Measurements from ENCODE around the gene GALNT14.

The GALNT14 gene

DNA sequence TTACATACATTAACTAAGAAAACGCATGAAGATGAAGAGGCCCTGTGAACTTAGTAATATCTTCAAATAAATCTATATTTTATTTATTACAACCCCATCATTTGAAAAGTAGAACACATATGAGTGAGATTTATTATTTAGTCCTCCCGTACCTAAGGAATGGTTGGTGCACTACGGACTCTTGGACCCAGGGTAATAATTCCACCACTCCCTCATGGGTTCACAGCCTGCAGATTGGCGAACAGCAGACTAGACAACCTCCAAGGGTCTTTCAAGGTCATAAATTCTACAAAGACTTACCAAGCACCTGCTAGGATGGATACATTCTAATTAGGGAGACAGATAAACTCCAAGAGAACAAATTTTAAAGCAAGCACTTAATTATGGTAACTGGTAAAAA is 51.6 kb downstream of the GALNT14 start:
- DNase-seq (ENCODE audit: low spot score), result no peak

DNA sequence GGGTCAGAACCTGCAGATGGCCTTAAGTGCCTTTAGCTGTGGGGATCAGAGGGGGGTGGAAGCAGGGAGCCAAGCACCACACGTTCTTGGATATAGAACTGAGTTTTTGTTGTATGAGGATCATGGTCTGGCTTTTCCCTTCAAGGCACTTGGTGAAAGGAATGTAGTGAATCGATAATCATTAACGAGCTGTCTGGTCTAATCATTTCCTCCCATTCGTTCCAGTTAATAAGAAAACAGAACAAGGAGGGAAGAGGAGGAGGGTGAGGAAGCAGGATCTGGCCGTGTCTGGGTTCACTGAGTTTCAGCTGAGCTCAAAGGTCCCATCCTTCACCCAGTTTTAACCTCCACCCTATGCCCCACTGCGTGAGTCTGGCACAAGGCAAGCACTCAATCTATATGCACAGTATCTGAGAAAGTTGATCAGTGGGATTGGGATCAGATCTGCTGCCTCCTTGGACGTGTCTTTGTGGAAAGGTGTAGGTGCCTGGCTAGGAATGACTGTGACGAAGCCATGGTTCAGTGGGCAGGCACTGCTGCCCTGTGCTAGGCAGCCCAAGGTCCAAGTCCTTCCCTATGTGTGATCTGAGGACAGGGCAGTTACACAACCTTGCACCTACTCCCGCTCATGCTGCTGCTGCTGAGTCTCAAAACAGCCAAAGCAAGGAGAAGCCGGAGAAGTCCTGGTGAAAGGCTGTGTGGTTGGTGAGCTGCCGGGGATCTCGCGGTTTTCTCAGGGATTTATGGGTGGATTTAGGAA is 54.8 kb downstream of the GALNT14 start:
- no peak for DNase-seq (ENCODE audit: low spot score)

DNA sequence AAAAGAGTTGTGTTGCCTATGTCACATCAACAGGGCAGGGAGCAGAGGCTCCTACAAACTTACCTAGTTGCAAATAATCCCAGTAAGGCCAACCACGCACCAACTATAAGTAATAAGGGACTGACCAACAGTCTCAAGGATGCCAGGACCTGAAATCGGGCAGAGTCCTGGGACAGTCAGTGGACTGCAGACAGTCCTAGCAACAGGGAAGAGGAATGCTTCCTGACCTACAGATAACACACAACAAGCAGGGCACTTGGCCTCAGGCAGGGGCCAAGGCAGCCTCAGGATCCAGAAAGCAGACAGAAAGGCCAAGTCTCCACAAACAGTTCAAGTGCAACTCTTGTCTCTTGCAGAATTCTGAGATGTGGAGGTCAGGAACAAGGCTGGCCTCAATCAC is 56.2 kb downstream of the GALNT14 start:
- DNase-seq (ENCODE audit: low spot score), result no peak

DNA sequence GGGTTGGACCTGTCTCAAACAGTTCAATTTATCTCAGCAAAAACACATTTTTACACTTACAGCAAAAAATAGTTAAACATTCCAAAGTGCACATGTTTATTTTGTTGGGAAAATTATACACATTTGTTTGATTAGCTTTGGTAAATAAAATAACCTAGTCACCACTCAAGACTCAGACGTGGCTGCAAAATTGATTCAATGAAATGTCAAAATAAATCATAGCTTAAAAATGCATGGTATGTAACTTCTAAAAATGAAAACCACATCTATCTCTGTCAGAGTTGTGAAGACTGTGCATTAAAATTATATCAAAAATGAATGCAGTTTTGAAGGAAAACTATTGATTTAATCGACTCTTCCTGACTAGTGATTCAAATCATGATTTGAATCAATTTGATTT is 56.7 kb downstream of the GALNT14 start:
- no peak for DNase-seq (ENCODE audit: low spot score)

DNA sequence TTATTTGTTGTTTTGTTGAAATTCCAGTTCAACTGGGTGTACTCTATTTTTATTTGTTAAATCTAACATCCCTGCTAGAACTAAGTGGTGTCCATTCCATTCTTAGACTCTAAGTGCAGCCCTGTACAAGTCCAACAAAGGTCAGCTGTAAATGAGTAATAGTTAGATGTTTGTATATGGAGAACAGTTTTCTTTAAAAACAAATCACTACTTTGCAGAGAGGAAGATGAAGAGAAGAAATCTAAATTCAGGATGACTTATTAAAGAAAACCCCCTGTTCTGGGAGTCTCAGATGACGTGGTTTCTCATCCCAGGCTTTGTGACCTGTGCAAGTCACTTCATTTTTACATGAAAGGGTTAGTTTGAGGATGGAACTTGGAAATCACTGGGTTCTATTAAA is 57.9 kb downstream of the GALNT14 start:
- DNase-seq (ENCODE audit: low spot score), result no peak

DNA sequence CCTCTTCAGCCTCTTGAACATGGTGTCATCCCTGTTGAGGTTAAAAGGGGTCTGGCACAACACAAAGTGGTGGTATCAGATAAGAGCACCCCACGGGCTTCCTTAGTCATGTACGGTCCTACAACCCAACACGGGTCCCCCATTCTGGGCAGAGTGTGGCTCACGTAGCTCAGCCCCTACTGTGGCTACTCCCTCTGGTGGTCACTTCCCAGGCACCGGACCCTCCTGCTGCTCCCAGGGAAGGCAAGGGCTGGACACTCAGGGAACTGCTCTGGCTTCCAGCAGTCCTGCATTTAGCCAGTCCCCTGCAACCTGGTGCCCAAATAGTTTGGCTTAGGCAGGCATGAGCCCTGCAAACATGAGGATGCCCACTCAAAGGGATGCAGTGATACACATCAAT is 58.6 kb downstream of the GALNT14 start:
- DNase-seq (ENCODE audit: low spot score), result peak; percentile 2

DNA sequence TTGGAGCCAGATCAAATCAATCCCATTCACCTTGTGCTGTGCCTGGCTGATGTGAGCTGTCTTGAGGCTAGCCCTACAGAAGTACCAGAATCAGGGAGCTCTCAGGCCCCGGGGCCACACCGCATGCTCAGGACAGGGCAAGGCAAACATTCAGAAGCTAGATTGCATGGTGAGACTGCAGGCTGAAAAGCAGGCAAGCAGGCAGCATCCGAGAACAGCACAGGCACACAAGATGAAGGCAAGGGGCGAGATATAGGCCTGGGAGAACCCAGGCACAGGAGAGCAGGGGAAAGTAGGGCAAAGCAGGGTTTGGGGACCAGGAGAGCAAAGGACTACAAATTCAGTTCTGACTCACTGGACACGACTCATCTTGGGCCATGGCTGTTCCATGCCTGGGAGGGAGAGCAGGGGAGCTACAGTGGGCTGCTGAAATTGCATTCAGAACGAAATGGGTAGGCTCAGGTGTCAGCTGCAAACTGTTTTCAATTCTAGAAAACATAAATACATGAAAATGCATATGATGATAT is 59.6 kb downstream of the GALNT14 start:
- no peak for DNase-seq (ENCODE audit: low spot score)

DNA sequence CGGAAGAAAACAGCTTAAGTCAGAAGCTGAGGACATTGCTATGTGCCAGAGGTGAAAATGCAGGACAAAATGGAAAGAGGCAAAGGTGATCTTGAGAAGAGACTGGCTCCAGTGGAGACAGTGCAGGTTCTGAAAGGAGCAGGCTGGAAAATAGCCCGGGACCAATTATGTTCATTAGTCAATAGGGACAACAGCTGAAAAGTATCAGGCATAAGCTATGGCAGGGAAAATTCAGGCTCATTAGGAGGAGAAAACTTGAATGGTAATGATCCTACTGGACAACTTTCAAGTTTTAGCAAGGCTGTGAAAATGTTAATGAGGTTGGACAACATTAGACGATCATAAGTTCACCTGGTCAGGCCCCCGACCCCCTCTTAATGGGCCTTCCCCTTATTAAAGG is 60.2 kb downstream of the GALNT14 start:
- DNase-seq (ENCODE audit: low spot score), result no peak

DNA sequence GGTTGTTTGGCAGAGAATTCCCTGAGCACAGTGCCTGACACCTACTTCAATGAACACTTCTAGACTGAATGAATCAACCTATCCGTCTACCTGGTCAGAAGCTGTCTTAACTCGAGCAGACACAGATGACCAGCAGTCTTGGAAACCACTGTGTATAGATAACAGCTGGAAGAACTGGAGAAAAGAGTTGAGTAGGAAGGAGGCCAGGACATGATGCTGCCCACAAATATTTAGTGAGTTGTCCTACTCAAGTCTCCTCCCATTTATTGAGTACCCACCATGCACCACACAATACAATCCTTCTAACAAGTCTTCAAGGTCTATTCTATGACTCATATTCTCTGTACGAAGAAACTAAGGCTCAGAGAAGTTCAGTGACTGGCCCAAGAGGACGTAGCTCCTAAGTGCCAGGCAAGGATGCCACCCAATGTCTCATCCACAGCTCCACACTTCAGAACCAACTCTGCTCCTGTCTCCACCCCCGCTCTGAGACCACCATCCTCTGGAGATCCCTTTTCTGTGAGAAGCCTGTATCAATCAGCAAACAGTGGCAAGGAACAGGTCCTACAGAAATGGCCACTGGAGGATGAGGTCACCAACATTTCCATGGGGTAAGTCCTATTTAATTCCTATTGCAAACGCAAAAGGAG is 62.2 kb downstream of the GALNT14 start:
- DNase-seq (ENCODE audit: low spot score), result no peak

DNA sequence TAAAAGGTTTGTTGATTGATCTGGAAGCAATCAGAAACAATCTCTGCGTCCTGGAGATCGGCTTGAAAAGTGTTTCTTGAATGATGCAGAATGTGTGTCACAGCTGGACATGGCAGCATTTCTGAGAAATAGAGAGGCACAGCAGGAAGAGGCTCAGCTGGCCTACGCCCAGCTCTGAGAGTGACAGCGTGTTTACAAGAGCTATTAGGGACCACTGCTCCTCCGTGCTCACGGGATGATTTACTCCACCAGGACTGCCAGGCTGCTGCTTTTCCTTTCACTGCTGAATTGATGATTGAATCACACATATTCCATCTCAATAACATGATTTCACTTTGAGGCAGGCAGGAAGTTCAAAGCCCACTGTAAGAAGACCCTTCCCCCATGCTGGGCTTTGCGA is 62.8 kb downstream of the GALNT14 start:
- no peak for DNase-seq (ENCODE audit: low spot score)

DNA sequence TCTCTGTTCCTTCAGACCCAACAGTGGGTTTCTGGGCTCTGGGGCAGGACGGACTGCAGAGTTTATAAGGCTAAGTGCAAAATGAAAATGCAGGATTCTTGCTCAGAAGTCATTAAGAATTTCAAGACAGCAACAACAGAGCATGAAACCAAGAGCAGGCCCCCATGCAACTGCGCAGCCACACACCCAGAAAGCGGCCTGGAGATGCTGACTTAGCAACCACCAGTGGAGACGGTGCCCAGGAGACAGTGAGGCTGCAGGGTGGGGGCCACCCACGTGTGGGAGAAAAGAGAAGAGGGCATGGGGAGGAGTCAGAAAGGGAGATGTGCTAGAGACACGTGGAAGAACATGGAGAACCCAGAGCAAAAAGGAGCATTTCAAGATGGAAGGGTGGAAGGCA is 66.5 kb downstream of the GALNT14 start:
- no peak for DNase-seq (ENCODE audit: low spot score)

DNA sequence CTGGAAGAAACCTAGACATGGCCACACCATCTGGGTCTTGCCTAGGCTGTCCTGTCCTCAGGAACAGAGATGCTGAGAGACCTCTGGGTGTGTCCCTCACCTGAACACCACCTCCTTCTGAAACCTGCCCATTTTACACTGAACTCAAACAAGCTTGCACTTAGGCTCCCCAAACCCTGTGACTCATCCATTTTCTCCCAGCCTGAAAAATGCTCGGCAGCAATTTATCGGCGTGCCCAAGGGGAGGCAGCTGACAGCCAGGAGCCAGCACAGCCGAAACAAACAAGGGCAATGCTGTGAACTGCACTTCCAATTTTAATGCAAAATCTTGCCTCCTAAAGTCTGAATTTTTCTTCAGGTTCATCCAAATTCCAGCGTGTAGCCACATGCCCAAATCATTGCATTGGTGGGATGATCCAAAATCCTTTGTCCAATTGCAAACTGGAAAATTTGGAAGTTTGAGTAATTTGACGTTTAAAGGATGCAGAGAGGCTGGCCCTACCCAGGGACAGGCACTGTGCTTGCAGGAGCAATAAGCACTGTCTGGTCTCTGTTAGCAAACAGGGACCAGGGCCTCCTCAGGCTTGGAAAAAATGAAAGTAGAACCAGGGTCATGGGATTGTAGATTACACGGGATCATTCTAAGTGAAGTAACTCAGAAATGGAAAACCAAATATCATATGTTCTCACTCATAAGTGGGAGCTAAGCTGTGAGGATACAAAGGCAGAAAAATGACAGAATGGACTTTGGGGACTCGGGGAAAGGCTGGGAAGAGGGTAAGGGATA is 67.7 kb downstream of the GALNT14 start:
- DNase-seq (ENCODE audit: low spot score), result no peak

DNA sequence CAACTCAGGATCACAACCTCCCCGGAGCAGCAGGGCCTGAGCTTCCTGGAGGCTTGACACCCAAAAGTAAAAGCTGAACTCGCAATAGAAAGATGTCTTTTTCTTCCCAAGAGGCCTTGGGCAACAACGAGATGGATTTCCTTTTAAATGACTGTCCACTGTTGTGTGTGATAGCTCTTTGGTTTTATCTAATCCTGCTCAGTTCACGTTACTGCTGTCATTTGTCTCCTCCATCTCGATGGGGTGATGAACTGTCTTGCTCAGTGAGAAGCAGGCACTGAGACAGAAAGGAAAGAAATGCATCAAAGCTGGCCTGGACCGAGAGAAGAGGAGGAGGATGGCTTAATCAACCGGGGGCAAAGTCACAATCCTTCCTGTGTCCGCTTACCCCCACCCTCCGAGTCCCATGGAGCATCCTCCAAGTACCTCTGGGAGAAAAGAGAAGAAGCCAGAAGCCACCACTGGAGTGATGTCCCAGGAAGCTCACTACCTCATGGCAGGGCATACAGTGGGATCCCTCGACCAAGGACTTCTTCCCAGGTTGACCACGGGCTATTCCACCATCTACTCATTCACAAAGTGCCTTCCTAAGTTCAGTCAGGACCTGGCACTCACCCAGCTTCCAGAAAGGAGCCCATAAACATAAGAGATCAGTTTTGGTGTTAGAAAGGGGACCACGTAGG is 68.5 kb downstream of the GALNT14 start:
- no peak for DNase-seq (ENCODE audit: low spot score)

DNA sequence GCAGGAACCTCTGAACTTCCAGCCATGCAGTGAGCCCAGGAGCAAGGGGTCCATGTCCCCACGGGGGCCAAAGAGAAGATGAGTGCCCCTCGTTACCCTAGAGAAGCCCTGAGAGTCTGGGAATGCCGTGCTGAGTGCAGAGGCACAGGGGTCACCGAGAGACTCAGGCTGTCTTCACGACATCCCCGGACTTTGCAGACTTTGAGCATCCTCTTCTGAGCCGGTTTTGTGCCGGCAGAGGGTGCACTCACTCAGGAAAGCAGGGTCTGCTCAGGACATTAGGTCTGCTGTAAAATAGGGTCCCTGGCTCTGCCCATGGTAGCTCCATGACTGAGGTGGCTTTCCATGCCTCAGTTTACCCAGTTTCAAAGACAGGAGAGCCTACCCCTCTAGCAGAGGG is 71.0 kb downstream of the GALNT14 start:
- DNase-seq (ENCODE audit: low spot score), result no peak

DNA sequence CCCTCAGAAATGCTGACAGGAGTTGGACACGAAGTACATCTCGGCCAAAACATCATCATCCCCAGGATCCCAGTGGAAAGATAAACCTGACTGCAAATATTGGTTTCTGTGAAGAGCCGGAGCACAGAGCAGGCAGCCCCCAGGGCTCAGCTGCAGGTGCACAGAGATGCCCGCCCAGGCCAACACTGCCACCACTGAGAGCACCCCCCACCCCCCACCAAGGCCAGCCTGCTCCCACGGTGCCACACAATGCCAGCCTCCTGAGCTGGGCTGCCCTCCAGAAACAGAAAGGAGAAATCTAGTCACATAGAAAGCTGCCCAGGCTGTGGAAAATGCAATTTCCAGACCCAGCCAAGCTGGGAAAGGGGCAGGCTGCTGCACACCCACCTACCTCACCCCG is 71.7 kb downstream of the GALNT14 start:
- DNase-seq (ENCODE audit: low spot score), result no peak

DNA sequence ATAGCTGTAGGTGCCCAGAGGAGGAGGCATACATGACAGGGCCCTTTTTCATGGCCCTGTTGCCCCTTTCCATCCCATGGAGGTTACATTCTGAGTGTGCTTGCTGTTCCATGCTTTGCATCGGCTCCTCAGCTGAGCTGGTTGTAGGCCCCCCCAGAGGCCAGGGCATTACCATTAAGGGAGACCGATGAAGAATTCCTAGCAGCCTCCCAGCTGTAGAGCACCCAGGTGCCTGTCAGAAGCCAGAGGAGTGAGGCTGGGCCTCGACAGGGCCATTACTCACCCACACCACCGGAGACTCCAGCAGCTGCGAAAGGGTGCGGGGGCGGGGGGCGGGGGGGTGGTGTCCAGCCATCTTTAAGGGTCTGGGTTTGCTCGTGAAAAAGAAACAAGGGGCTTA is 72.2 kb downstream of the GALNT14 start:
- no peak for DNase-seq (ENCODE audit: low spot score)

DNA sequence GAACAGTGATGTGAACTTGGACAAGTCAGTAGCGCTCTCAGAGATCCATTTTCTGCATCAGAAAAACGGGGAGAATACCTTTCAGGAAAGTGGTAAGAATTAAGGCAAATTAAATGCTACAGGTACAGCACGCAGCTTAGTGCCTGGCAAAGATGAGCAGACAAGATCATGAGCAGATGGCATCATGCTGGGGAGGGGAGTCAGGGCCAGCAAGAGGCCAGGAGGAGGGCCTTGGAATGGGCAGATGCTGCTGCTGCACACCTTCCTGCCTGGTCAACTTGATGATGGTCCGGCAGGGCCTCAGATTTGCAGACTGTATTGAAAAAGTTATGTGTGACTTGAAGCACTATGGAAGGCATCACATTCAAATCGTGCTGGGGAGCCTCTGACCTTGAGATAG is 72.9 kb downstream of the GALNT14 start:
- peak; percentile 60 for DNase-seq (ENCODE audit: low spot score)

DNA sequence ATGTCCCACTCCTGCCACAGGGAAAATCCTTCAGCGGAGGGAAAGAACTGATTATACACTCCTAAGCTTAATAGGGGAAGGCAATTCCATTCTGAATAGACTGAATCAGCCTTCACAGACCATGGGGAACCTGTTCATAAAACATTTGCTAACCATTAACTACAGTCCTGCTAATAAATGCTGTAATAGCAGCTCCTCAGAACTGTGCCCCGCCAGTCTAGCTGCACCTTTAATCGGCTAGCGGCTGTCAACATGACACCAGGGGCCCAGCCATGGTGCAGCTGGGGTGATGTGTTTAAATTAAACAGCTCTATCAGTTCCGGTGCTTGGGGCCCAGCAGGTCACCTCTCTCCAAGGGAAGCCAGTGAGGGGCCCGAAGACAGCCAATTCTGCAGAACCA is 77.8 kb downstream of the GALNT14 start:
- no peak for DNase-seq (ENCODE audit: low spot score)

DNA sequence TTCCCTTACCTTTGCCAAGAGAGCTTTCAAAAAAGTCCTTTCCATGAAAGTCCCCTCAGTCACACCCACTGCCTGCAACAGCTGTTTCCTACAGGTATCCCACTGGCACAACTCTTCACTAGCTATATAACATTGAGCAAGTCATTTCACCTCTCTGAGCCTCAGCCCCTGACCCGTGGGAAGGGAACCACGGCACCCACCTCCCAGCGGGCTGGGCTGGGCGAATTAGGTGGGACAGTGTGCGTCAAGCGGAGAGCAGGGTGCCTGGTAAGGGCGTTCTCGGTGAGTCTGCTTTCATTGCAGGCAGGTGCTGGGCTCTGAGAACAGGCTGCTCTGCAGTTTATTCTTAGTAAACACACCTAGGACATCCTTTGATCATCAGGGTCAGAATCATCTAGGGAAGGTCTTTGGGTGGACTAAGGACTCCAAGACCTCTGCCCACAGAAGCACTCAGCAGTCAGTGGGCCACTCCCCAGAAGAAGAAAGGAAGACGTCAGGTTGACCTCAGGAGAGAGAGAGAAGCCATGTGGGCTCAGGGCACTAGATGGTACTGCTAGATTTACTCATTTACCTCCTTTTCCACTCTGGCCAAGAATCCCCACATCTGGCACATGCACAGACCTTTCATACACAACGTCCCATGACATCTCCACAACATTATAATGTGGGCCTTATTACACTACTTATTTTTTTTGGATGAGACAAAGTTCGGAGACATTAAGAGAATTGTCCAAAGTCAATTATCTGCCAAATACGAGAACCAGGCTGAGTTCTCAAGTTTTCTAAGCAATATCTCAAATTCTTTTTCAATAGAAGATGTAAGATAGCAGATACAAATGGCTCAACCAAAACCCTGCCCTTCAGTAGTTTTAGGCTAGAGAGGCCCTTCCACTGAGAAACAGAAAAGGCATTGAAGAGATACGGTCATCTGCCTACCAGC is 79.9 kb downstream of the GALNT14 start:
- DNase-seq (ENCODE audit: low spot score), result no peak

DNA sequence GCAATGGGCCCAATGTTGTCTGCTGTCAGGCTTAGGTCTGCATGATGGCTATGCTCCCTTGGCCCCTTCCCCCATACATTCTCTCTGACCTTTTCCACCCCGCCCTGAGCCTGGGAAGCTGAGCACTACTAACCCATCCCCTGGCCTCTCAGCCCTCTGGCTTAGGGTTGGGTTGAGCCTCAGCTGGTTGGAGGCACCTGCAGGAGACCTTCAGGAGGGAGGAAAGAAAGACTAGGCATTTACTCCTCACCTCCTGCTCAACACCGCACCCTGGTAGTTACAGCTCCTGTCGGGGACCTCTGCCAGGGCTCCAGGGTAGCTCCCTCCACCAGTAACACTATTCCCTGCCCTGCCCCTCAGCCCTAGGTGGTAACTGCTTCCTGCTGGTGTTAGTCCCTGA is 80.5 kb downstream of the GALNT14 start:
- DNase-seq (ENCODE audit: low spot score), result no peak

DNA sequence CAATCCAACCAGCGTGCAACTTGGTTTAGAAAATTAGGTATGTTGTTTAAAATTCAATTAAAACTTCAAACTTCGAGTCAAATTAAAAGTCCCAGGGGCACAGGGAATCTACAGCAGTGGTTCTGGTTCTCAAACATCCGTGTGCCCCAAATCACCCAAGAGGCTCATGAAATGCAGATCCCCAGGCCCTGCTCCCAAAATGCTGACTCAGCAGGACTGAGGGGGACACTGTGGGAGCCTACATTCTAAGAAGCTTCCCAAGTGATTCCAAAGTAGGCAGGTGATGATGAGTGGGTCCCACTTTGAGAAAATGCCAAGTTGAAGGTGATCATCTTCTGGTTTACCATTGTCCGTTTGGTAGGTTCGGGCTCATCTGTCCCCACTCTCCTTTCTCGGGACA is 82.3 kb downstream of the GALNT14 start:
- no peak for DNase-seq (ENCODE audit: low spot score)

All from cerebellar cortex (tissue), 1 donor.